K562 (cell line): ENCODE results near the gene PACRG.

Source experiments
- ATF7 ChIP-seq: fragments of 450-650 bp; IDR thresholded peaks from 2 replicates; pipeline ENCODE4 v1.7.1; 2014; ENCODE audit warnings: mild to moderate bottlenecking, moderate library complexity
- CEBPB ChIP-seq: fragments of 450-650 bp; IDR thresholded peaks from 2 replicates; pipeline ENCODE4 v1.6.1; 2016; ENCODE audit warnings: missing genetic modification characterization, missing compliant biosample characterization
- CTCF ChIP-seq, 3 experiments: IDR thresholded peaks in 2 of 3; conservative IDR thresholded peaks in 1 of 3; 2 replicates each; pipeline ENCODE4 v1.5.1; 2011 to 2012; ENCODE audit warnings: low read length in 3 of 3, mild to moderate bottlenecking in 3 of 3, control low read depth in 2 of 3, improper control_type of control experiment in 1 of 3, inconsistent platforms in 1 of 3, low read depth in 1 of 3, mixed read lengths in 1 of 3, moderate library complexity in 1 of 3; ENCODE audit not compliant: insufficient read depth in 2 of 3
- E4F1 ChIP-seq: fragments of 250-450 bp; sonication (Bioruptor Pico); IDR thresholded peaks from 2 replicates; pipeline ENCODE4 v1.5.0; 2021; ENCODE audit warnings: mild to moderate bottlenecking, borderline replicate concordance
- EP300 ChIP-seq: IDR thresholded peaks from 2 replicates; pipeline ENCODE4 v1.6.1; 2012; ENCODE audit warnings: low read length, improper control_type of control experiment
- KAT8 ChIP-seq: fragments of 450-650 bp; IDR thresholded peaks from 2 replicates; pipeline ENCODE4 v1.6.1; 2016; ENCODE audit warnings: low read depth, mild to moderate bottlenecking
- POLR2AphosphoS2 ChIP-seq: IDR thresholded peaks from 2 replicates; pipeline ENCODE4 v1.6.1; 2012; ENCODE audit warnings: low read length, improper control_type of control experiment
- POLR2B ChIP-seq: fragments of 450-650 bp; IDR thresholded peaks from 2 replicates; pipeline ENCODE4 v1.6.1; 2018; ENCODE audit warnings: low read depth; ENCODE audit not compliant: partially characterized antibody
- ZZZ3 ChIP-seq: fragments of 450-650 bp; IDR thresholded peaks from 2 replicates; pipeline ENCODE4 v1.6.1; 2016; ENCODE audit warnings: antibody characterized with exemption, mild to moderate bottlenecking, moderate library complexity
- TF ChIP-seq, protein P1 (sequence below): sonication (generic); formaldehyde crosslinking; IDR thresholded peaks from 2 replicates; pipeline ENCODE4 v1.5.0; 2020; ENCODE audit warnings: missing genetic modification reagents

- TF ChIP-seq CEBPB (tag): no peak
- no peak for TF ChIP-seq ATF7
- TF ChIP-seq, protein P1, sequence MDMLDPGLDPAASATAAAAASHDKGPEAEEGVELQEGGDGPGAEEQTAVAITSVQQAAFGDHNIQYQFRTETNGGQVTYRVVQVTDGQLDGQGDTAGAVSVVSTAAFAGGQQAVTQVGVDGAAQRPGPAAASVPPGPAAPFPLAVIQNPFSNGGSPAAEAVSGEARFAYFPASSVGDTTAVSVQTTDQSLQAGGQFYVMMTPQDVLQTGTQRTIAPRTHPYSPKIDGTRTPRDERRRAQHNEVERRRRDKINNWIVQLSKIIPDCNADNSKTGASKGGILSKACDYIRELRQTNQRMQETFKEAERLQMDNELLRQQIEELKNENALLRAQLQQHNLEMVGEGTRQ (CRISPR knock-in tag): no peak
- TF ChIP-seq EP300: no peak
- no peak for TF ChIP-seq KAT8
- TF ChIP-seq CTCF (IDR thresholded peaks at IDR 0.05 in 2 of 3, conservative IDR thresholded peaks at IDR 0.05 in 1 of 3; ENCODE audit: insufficient read depth in 2 of 3, low read depth in 1 of 3, low read length in 3 of 3): no peak
- TF ChIP-seq E4F1 (CRISPR knock-in tag): no peak
- no peak for TF ChIP-seq POLR2AphosphoS2
- TF ChIP-seq POLR2B: no peak
- TF ChIP-seq ZZZ3: no peak
Observed at GRCh38 chr6:163226836-163227485, 499.2 kb downstream of the PACRG start.
